Loucy (cell line): ENCODE measurements around the gene MFAP1.

ENCODE experiments used
- H2AFZ ChIP-seq: fragments of 200-600 bp; sonication (generic); 2 replicates; pipeline ENCODE4 v1.6.0; 2016; ENCODE audit warnings: antibody characterized with exemption, mild to moderate bottlenecking, low read length, moderate library complexity
- H3F3A ChIP-seq: fragments of 200-600 bp; 2 replicates; pipeline ENCODE4 v1.6.0; 2016; ENCODE audit warnings: antibody characterized with exemption, low read depth, mild to moderate bottlenecking
- H3K27me3 ChIP-seq: fragments of 200-600 bp; sonication (generic); 2 replicates; pipeline ENCODE4 v1.6.1; 2014; ENCODE audit warnings: low read length, mild to moderate bottlenecking; ENCODE audit not compliant: insufficient read depth, poor library complexity, severe bottlenecking
- H3K36me3 ChIP-seq: fragments of 200-600 bp; sonication (generic); 2 replicates; pipeline ENCODE4 v1.6.1; 2016; ENCODE audit warnings: low read length; ENCODE audit not compliant: insufficient read depth
- H3K4me1 ChIP-seq: fragments of 200-600 bp; sonication (generic); 2 replicates; pipeline ENCODE4 v1.5.1; 2014; ENCODE audit warnings: low read length, mild to moderate bottlenecking; ENCODE audit not compliant: insufficient read depth, poor library complexity, severe bottlenecking
- H3K4me2 ChIP-seq: fragments of 200-600 bp; sonication (generic); 2 replicates; pipeline ENCODE4 v1.6.0; 2014; ENCODE audit warnings: antibody characterized with exemption, low read length, low read depth, mild to moderate bottlenecking; ENCODE audit not compliant: poor library complexity, severe bottlenecking
- H3K4me3 ChIP-seq: fragments of 200-600 bp; sonication (generic); 2 replicates; pipeline ENCODE4 v1.5.1; 2014; ENCODE audit warnings: low read length, mild to moderate bottlenecking, mixed read lengths; ENCODE audit not compliant: poor library complexity, severe bottlenecking
- H3K79me2 ChIP-seq: fragments of 200-600 bp; sonication (generic); 2 replicates; pipeline ENCODE4 v1.6.1; 2014; ENCODE audit warnings: low read length; ENCODE audit not compliant: insufficient read depth
- H3K9ac ChIP-seq: fragments of 200-600 bp; sonication (generic); 2 replicates; pipeline ENCODE4 v1.6.0; 2014; ENCODE audit warnings: mild to moderate bottlenecking, low read depth, low read length, moderate library complexity; ENCODE audit not compliant: poor library complexity, severe bottlenecking
- H3K9me2 ChIP-seq: fragments of 200-600 bp; sonication (generic); replicated peaks from 2 replicates; pipeline ENCODE4 v1.6.1; 2016; ENCODE audit warnings: low read depth, low read length, mixed read lengths
- H3K9me3 ChIP-seq: fragments of 200-600 bp; sonication (generic); 2 replicates; pipeline ENCODE4 v1.6.1; 2014; ENCODE audit warnings: mild to moderate bottlenecking, antibody characterized with exemption, low read length, low read depth; ENCODE audit not compliant: insufficient read depth
- H4K20me1 ChIP-seq: fragments of 200-600 bp; sonication (generic); 2 replicates; pipeline ENCODE4 v1.6.0; 2014; ENCODE audit warnings: antibody characterized with exemption, low read length, mild to moderate bottlenecking; ENCODE audit not compliant: insufficient read depth, poor library complexity, severe bottlenecking
- CTCF ChIP-seq: fragments of 200-600 bp; sonication (generic); conservative IDR thresholded peaks from 2 replicates; pipeline ENCODE4 v1.5.1; 2014; ENCODE audit warnings: mild to moderate bottlenecking, antibody characterized with exemption, low read length
- EZH2phosphoT487 ChIP-seq: fragments of 200-600 bp; IDR thresholded peaks from 2 replicates; pipeline ENCODE4 v1.6.1; 2018; ENCODE audit warnings: antibody characterized with exemption, mild to moderate bottlenecking, moderate library complexity, borderline replicate concordance

The MFAP1 gene

GRCh38 chr15:43762824-43763223 is 61.7 kb downstream of the MFAP1 start:
- no peaks in the 10 kb centered on the region for H3F3A ChIP-seq
- H4K20me1 ChIP-seq: peaks cover 14% of the 10 kb centered on the region
- no peaks in the 10 kb centered on the region for H3K27me3 ChIP-seq
- H3K36me3 ChIP-seq: peaks cover 87% of the 10 kb centered on the region
- H3K4me1 ChIP-seq: no peaks in the 10 kb centered on the region
- no peak for TF ChIP-seq EZH2phosphoT487
- no peak for TF ChIP-seq CTCF
- H3K79me2 ChIP-seq: no peaks in the 10 kb centered on the region
- no peak overlapping the region for H2AFZ ChIP-seq
- H3K4me2 ChIP-seq: no peak overlapping the region
- no peaks in the 10 kb centered on the region for H3K9me2 ChIP-seq
- H3K9ac ChIP-seq: no peak overlapping the region
- H3K9me3 ChIP-seq: no peaks in the 10 kb centered on the region
- no peak overlapping the region for H3K4me3 ChIP-seq
